HG03097 (cell line): ENCODE results near the gene SLC6A19.
"Not testable (repeated sequence)": the region's sequence is repeated elsewhere in the genome, so short reads cannot be mapped to it uniquely, and the experiment has no call there.

Source experiments
- ATAC-seq: cut with Tn5 transposase; IDR thresholded peaks from one replicate; pipeline ENCODE4 v1.9.1; 2021; ENCODE audit not compliant: unreplicated experiment, low FRiP score

Gene SLC6A19

DNA sequence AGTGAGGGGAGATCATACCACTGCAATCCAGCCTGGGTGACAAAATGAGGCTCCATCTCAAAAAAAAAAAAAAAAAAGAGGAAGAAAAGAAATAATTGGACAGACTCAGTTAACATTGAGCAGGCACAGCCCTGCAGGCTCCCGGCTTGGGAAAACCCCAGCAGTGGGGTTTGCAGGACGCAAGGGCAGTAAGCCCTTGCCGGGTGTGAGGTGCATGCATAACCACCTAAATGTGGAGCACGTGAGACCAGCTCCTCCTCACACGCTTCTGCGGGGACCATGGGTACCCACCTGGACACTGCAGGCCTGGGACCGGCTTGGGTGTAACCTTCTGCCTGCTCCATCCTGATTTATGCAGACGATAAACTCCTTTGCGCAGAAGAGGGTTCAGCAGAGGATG is 19.0 kb downstream of the SLC6A19 start:
- ATAC-seq = no peak

DNA sequence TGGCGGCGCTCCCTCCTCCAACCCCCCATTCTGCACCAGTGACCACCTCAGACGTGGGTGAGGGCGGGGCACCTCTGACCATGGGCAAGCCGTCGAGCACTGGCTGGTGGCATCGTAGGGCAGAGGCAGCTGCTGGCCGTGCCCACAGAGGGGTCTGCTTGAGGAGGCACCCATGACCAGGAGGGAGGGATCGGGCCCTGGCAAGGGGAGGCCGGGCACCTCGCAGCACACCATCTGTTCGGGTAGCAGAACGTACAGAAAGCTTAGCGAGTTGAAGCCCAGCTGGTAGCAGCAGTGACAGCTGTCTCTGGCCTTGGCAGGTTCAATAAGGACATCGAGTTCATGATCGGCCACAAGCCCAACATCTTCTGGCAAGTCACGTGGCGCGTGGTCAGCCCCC is 19.4 kb downstream of the SLC6A19 start:
- ATAC-seq = no peak

DNA sequence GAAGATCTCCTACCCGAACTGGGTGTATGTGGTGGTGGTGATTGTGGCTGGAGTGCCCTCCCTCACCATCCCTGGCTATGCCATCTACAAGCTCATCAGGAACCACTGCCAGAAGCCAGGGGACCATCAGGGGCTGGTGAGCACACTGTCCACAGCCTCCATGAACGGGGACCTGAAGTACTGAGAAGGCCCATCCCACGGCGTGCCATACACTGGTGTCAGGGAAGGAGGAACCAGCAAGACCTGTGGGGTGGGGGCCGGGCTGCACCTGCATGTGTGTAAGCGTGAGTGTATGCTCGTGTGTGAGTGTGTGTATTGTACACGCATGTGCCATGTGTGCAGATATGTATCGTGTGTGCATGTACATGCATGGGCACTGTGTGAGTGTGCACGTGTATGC is 20.3 kb downstream of the SLC6A19 start:
- ATAC-seq = no peak

DNA sequence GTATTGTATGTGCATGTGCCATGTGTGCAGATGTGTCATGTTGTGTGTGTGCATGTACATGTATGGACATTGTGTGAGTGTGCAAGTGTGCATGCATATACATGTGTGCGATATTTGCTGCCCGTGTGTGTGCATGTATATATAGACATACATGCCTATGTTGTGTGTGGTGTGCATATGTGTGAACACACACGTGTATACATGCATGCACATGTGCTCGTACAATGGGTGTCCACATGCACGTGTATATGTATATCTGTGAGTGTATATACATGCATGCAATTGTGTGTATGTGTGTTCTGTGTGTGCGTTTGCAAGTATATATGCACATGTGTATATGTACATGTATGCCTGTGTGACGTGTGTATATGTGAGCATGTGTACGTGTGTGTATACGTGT is 20.8 kb downstream of the SLC6A19 start:
- ATAC-seq = no peak

DNA sequence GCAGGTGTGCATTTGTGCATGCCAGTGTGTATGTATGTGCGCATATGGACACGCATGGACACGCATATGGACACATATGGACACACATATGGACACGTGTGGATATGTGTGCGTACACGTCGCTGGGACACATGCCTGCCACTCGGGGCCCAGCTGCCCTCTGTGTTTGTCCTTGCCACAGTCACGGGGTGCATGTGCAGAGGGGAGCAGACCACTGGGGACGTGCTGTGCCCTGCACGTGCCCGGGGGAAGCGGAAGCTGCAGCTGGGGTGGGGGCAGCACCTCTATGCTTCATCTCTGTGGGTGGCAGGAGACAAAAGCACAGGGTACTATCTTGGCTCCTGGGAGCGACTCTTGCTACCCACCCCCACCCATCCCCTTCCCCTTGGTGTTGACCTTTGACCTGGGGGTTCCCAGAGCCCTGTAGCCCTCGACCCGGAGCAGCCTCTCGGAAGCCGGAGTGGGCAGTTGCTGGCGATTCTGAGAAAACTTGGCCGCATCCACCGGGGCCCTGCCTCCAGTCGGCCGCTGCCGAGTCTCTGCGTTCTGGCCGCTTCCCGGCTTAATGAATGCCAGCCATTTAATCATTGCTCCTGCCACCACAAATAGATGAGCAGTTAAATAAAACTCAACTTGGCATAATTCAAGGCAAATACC is 21.4 kb downstream of the SLC6A19 start:
- ATAC-seq = no peak

DNA sequence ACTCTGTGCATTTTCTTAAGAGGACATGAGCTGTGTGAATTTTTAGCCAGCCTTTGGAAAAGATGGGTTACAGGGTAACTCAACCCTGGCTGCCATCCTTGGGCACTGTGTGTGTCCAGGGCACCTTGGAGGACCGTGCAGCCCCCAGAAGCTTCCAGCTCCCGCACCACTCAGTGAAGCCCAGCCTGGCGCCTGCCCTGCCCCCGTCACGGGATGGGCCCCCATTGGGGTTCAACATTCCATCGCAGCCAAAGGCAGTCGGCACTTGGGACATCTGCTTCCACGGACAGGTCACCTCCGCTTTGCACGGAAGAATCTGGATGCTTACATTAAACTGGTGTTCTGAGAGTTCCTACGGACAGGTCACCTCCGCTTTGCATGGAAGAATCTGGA is 21.9 kb downstream of the SLC6A19 start:
- ATAC-seq = no peak

DNA sequence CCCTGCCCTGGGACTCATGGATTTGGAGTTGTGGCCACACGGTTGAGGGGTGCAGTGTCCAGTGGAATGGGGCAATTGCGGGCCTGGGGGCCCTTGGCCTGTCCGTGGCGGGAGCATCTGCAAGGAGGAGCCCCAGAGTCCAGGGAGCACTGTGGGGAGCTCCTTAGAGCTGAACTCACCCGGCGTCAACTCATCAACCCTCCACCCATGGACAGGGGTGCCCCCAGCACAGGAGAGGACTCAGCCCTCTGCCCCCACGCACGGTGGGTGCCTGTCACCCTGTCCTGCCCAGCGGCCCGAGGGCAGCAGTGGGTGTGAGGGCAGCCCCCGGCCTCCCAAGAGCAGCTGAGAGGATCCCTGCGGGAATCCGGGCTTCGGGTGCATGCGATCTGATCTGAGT is 23.2 kb downstream of the SLC6A19 start:
- no peak for ATAC-seq

DNA sequence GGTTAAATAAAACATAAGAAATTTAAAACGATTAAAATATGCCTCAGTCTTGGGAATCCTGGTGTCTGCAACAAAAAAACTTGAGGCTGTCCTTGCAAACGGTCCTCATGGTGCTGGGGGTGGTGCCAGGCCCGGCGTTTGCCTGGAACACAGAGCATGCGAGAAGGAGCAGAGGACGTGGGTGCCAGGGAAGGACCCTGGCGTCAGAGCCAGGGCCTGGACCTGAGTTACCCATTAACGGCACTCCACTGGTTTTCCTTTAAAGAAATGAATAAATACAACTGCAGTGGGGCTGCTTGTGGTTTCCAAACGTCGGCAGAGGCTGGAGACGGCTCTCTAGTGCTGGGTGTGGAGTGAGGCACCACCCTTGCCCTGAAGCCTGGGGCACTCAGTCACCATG is 23.7 kb downstream of the SLC6A19 start, which contains the start of gene SLC6A18:
SLC6A18 (plus strand) TSS at position 301 of the 400 bp plus-strand sequence; CDS start at position 398, 97 bp downstream.
- ATAC-seq = no peak

DNA sequence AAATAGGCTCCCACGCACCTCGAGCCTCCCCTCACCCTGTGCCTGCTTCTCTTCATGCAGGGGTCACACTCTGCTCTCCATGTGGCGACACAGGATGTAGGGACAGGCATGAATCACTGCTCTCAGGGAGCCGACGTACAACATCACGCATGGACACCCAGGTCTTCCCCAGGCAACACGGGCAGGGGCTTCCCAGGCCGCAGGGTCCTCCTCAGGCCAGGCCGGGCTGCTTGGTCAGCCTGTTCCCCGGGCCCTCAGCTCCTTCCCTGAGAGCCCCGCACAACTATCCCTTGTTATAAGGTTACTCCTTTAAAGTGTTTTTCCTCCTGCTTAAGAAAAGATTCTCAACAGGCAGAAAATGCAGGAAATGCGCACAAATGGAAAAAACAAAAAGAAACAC is 24.8 kb downstream of the SLC6A19 start:
- ATAC-seq = no peak

DNA sequence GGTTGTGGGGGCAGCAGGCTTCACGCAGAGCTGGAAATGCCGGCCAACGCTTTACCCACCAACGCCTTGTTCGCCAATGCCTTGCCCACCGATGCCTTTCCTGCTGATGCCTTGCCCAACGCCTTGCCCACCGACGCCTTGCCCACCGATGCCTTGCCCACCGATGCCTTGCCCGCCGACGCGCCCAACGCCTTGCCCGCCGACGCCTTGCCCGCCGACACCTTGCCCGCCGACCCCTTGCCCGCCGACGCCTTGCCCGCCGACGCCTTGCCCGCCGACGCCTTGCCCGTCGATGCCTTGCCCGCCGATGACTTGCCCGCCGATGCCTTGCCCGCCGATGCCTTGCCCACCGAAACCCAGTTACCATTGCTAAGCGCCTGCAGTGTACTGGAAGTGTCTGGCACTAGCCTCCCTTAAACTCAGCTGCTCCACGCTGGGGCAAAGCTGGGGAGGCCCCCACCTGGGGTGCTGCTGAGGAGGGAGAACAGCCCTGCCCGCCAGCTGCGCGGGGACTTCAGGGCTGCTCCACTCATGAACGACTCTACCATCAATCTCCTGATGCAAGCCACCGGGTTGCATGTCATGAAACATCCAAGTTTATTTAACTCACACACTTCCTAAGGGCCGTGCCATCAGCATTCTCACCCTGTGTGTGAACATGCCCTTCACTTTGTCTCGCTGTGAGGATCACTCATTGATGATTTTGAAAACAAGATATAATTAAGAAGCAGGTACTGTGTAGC is 25.6 kb downstream of the SLC6A19 start:
- no peak for ATAC-seq

DNA sequence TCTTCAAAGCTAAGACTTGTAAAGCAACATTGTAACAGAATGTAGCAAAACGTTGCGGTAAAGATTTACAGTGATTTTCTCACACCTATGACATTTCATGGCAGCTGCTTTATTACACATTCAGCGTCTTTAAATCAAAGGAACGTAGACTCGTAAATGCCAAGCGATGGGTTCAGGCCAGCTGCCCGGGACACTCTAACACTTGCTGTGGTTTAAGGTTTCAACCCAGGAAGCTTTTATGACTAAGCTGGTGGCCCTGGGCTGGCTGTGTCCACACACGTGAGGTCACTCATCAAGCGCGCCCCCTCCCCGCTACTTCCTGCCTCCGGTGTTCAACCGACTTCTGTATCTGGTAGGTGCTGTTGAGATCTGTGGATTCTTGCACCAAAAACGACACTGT is 26.3 kb downstream of the SLC6A19 start:
- ATAC-seq = no peak

DNA sequence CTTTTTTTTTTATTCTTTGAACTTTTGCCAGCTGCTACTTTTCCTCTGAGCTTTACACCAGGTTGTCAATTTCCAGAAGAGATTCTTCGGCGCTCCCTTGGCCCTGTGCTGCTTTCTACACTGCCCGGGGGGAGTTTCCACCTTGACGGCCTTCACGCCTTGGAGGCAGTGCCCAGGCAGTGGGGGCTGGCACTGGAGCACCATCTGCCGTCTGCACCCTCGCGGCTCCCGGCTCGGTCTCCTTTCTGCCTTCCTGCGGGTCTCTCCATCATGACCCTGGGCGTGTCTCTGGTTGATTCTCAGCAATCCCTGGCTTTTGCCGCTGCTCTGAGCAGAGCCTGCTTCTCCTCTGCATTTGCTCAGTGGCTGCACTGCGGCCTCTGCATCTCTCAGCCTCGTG is 26.7 kb downstream of the SLC6A19 start:
- no peak for ATAC-seq

DNA sequence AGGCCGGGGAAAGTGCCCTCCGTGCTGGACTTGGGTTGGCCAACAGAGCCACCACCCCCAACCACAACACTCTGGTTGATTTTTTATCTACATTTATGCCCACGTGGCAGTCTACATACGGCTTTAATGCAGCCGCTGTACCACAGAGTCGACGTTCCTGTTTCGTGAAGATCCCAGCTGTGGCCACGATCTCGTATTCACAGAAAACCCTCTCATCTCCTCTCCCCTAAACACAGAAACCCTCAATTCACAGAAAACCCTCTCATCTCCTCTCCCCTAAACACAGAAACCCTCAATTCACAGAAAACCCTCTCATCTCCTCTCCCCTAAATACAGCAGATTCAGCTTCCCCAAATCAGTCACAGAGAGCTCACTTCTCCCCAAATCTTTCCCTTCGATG is 27.6 kb downstream of the SLC6A19 start:
- not testable (repeated sequence) for ATAC-seq

DNA sequence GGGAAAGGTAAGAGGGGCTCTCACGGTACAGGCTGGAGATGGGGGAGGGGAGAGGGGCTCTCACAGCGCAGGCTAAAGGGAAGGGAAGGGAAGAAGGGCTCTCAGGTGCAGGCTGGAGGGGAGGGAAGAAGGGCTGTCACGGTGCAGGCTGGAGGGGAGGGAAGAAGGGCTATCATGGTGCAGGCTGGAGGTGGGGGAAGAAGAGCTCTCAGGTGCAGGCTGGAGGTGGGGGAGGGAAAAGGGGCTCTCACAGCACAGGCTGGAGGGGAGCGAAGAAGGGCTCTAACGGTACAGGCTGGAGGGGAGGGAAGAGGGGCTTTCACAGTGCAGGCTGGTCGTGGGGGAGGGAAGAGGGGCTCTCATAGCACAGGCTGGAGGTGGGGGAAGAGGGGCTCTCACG is 28.4 kb downstream of the SLC6A19 start:
- ATAC-seq = no peak

DNA sequence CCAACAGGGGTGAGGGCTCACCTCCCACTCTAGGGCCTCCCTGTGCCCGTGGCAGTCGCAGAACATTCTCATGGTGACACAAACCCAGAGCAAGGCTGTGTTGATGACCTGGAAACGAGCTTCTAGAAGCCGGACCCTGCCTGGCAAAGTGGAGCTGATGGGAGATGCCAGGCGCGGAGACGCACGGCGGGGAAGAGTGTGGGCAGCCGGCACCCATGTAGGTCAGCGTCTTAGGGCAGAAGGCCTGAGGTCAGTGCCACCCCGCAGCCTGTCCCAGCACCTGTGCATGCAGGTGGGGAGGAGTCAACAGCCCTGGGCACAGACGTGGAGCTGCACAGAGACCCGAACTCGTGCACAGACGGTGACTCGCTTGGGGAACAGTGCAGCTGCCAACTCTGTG is 29.2 kb downstream of the SLC6A19 start:
- no peak for ATAC-seq

DNA sequence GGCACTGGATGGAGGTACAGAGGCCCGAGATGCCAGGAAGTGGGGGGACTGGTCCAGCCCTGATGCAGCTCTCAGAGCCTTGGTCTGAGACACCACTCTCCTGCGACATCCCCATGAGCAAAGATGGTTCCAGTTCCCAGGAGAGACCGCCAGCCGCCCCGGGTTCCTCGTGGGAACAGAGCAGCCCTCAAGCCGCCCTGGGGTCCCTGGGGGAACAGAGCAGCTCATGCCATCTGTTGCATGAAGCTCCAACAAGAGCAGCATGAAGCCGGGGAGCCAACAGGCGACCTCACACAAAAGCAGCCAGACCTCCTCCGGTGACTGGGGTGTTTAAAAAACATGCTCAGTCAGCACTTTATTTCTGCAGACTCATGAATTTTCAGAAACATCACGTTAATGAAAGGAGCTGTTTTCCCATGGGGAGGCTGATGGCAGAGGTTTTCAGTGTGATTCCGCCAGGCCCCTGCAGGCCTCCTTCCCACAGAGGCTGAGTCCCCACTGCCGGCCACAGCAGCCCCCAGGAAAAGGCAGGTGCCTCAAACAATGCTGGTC is 30.0 kb downstream of the SLC6A19 start:
- ATAC-seq = no peak

DNA sequence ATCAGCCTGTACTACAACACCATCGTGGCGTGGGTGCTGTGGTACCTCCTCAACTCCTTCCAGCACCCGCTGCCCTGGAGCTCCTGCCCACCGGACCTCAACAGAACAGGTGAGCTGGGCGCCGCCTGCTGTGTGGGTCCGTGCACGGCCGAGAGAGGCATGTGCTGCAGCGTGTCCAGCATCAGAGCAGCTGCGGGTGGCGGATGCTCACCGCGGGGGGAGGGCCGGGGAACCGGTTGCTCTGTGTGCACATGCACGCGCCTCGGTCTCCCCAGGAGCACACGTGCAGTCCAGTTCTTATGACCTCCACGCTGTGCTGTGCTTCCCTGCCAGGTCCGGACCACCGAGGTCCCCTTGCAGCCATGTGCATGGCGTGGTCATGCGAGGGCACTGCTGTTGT is 31.4 kb downstream of the SLC6A19 start:
- no peak for ATAC-seq

DNA sequence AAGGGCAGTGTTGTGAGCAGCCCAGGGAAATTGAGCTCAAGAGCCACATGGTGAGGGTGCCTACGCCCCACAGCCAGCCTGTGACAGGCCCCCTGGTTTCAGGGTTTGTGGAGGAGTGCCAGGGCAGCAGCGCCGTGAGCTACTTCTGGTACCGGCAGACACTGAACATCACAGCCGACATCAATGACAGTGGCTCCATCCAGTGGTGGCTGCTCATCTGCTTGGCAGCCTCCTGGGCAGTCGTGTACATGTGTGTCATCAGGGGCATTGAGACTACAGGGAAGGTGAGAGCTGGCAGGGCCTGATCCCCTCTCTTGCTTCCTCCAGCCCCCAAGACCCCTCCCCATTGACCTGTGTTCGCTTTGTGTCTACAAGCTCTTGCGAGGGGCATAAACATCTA is 34.0 kb downstream of the SLC6A19 start:
- no peak for ATAC-seq

DNA sequence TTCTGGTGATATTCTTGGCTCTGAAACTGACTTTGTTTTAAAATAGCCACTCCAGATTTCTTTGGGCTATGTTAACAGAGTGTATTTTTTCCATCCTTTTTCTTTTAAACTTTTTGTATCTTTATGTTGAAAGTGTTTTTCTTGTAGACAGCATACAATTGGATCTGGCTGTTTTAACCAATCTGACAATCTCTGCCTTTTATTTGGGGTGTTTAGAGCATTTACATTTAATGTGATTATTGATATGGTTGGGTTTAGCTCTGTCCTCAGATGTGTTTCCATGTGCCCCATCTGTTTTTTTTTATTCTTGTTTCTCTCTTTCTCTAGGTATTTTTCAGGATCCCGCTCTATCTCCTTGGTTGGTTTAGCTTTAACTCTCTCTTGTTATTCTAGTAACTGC is 34.4 kb downstream of the SLC6A19 start:
- ATAC-seq = no peak

DNA sequence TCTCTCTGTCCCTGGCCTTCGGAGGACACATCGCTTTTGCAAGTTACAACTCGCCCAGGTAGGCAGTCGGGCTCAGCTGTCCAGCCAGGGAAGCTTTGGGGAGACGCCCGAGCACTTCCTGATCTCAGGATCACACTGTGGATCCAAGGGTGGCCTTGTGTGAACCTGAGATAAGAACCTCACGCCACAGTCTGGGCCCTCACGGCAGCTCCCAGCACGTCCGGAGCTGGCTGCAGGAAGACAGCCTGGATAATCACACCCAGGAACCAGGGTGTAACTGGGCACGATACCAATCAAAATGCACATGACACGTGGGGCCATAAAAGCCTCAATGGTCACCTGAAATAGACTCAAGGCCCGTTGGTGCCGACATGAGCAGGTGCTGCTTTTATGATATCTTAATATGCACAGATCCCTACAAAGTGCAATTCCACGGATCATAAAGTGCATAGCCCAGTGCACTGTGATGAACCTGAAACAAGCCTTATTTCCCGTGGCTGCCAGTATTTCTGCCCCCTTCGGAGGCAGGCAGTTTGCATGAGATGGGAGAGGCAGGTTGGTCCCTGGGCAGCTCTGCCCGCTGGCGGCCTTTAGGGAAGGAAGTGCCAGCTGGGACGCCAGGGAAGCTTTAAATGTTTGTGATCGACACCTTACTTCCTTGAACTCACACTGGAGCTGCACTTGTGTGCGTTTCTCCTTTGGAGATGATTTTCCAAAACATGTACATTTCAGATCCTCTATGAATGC is 38.3 kb downstream of the SLC6A19 start:
- no peak for ATAC-seq

DNA sequence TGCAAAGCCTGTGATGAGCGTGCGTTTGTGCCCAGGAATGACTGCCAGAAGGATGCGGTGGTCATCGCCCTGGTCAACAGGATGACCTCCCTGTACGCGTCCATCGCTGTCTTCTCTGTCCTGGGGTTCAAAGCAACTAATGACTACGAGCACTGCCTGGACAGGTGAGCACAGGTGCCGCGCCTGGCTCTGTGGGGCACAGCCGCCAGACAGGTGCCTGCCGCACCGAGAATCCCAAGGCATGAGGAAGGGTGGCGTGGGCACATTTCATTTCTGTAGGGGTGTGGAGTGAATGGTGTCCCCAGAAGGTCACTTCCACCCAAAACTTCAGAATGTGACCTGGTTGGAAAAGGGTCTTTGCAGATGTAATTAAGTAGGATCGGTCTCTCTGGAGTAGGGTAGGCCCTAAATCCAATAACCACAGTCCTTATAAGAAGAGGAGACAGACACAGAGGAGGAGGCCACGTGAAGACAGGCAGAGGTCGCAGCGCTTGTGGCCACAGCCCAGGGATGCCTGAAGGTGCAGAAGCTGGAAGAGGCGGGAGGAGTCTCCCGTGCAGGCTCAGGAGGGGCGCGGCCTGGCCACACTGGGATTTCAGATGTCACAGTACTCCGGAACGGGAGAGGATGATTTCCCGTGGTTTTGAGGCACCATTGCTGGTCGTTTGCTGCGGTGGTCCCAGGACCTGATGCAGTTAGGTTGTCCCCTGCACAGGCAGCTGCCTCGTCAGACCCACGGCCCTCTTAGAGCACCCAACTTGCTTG is 39.3 kb downstream of the SLC6A19 start:
- ATAC-seq = no peak
